Immature natural killer cell (primary cell): ENCODE measurements around the gene NT5C1A. TPM values are rescaled to one million over a fixed set of nuclear protein-coding genes. Genes with fewer than 3 reads are reported as not detected.
A peak's percentile ranks its signal among the peaks of the same experiment; 100 is the strongest.

Experiments
- DNase-seq, 3 donors: peaks; one replicate each; pipeline ENCODE4 v3.0.0; 2022; ENCODE audit warnings: mixed read lengths in 1 of 3
- H3K27ac Mint-ChIP-seq, 6 donors: one replicate each; pipeline ENCODE4 v1.8.0; 2020; ENCODE audit warnings: mixed read lengths in 6 of 6, mild to moderate bottlenecking in 5 of 6, inconsistent platforms in 4 of 6, moderate library complexity in 3 of 6
- H3K27me3 Mint-ChIP-seq, 3 donors: one replicate each; pipeline ENCODE4 v1.8.0; 2020 to 2021; ENCODE audit warnings: low read depth in 3 of 3, mild to moderate bottlenecking in 3 of 3, mixed read lengths in 3 of 3, moderate library complexity in 3 of 3, inconsistent platforms in 1 of 3
- H3K36me3 Mint-ChIP-seq, 3 donors: one replicate each; pipeline ENCODE4 v1.8.0; 2020; ENCODE audit warnings: mixed read lengths in 3 of 3, inconsistent platforms in 2 of 3, mild to moderate bottlenecking in 2 of 3
- H3K4me1 Mint-ChIP-seq, 2 donors: one replicate each; pipeline ENCODE4 v1.8.0; 2020; ENCODE audit warnings: inconsistent platforms in 2 of 2, mild to moderate bottlenecking in 2 of 2, mixed read lengths in 2 of 2, moderate library complexity in 1 of 2
- H3K4me3 Mint-ChIP-seq, 5 donors: one replicate each; pipeline ENCODE4 v1.8.0; 2020; ENCODE audit warnings: mild to moderate bottlenecking in 5 of 5, mixed read lengths in 5 of 5, inconsistent platforms in 3 of 5, moderate library complexity in 3 of 5
- H3K9me3 Mint-ChIP-seq, 6 donors: one replicate each; pipeline ENCODE4 v1.8.0; 2020; ENCODE audit warnings: mild to moderate bottlenecking in 6 of 6, mixed read lengths in 6 of 6, inconsistent platforms in 4 of 6, moderate library complexity in 3 of 6
- polyA plus RNA-seq, 3 donors: library from polyadenylated mRNA; unstranded; fragments of 300-500 nt; fragmentation: Illumina TruSeq; gene quantifications; one replicate each; pipeline ENCODE4 v1.2.3, GENCODE V29; 2021

The NT5C1A gene
- polyA plus RNA-seq, 3 donors from 2014 or later = not detected

- H3K4me3 Mint-ChIP-seq = peak overlapping the region in 3 of 5 donors; percentile 40 to 62 (median 51)
- no peak overlapping the region for H3K27ac Mint-ChIP-seq
- H3K36me3 Mint-ChIP-seq = peaks cover 0 to 6% (median 0%) of the 10 kb centered on the region in 3 donors
- DNase-seq = peak; percentile 6 to 32 (median 31)
- peaks cover 0 to 4% (median 0%) of the 10 kb centered on the region in 6 donors for H3K9me3 Mint-ChIP-seq
- H3K27me3 Mint-ChIP-seq = peaks cover 5 to 15% (median 15%) of the 10 kb centered on the region in 3 donors
- peaks cover 5% of the 10 kb centered on the region in 2 donors for H3K4me1 Mint-ChIP-seq
These were observed 11.8 kb upstream of the NT5C1A start for GRCh38 chr1:39683591-39684312.

DNA sequence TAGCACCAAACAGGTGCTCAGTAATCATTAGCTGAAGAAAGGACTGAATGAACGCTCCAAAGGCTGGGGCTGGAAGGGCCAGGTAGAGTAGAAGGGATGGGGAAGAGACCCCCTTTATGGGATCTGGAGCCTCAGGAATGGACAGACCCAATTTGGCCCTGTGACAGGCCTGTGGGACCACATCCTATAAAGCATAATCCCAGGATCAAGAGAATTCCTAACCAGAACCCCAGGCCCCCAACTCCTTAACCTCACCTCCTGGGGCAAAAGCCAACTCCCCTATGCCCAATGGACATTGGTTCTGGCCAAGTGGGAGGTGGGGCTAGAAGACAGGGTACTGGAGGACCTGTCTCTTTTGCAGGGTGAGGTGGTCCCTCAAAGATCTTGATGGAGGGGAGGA is 10.1 kb upstream of the NT5C1A start:
- Mint-ChIP-seq H3K36me3 (peaks cover 0 to 6% (median 0%) of the 10 kb centered on the region in 3 donors), H3K27ac (no peak overlapping the region), H3K4me1 (peaks cover 5% of the 10 kb centered on the region in 2 donors), H3K9me3 (peaks cover 0 to 1% (median 0%) of the 10 kb centered on the region in 6 donors), H3K4me3 (no peak overlapping the region), H3K27me3 (peaks cover 5 to 12% (median 10%) of the 10 kb centered on the region in 3 donors)
- DNase-seq = no peak

- Mint-ChIP-seq H3K27ac (no peak overlapping the region), H3K36me3 (peaks cover 0 to 4% (median 0%) of the 10 kb centered on the region in 3 donors), H3K27me3 (peaks cover 5 to 10% (median 8%) of the 10 kb centered on the region in 3 donors), H3K4me1 (peaks cover 5% of the 10 kb centered on the region in 2 donors), H3K4me3 (no peak overlapping the region), H3K9me3 (peaks cover 0 to 1% (median 0%) of the 10 kb centered on the region in 6 donors)
- no peak for DNase-seq
These were observed 9.4 kb upstream of the NT5C1A start for GRCh38 chr1:39681294-39681693.

DNA sequence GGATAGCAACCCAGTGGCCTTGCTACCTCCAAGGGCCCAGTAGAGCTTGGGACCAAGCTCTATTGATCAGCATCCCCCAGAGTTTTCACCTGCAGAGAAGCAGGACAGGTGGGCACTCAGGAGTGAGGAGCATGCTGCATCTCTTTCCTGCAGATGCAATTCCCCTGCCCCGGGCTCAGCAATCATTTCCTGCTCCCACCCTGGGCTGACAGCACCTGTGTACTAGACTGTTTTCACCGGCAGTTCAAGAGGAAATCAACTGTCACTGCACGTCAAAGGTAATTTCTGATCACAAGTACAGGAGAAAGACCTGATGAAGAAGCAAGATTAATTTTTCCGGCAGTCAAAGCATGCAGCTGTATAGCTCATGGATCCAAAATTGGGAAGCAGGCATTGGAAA is 8.8 kb upstream of the NT5C1A start:
- Mint-ChIP-seq H3K36me3 (peaks cover 0 to 3% (median 0%) of the 10 kb centered on the region in 3 donors), H3K27me3 (peaks cover 5 to 9% (median 8%) of the 10 kb centered on the region in 3 donors), H3K4me1 (peaks cover 5% of the 10 kb centered on the region in 2 donors), H3K9me3 (peaks cover 0 to 1% (median 0%) of the 10 kb centered on the region in 6 donors), H3K4me3 (no peak overlapping the region), H3K27ac (no peak overlapping the region)
- DNase-seq = no peak

GRCh38 chr1:39679821-39680220 is 7.9 kb upstream of the NT5C1A start:
- H3K27me3 Mint-ChIP-seq = peaks cover 5 to 8% (median 7%) of the 10 kb centered on the region in 3 donors
- H3K27ac Mint-ChIP-seq = no peak overlapping the region
- H3K36me3 Mint-ChIP-seq = peaks cover 0 to 3% (median 0%) of the 10 kb centered on the region in 3 donors
- peaks cover 0 to 1% (median 0%) of the 10 kb centered on the region in 6 donors for H3K9me3 Mint-ChIP-seq
- no peak overlapping the region for H3K4me3 Mint-ChIP-seq
- peaks cover 3% of the 10 kb centered on the region in 2 donors for H3K4me1 Mint-ChIP-seq
- no peak for DNase-seq

DNA sequence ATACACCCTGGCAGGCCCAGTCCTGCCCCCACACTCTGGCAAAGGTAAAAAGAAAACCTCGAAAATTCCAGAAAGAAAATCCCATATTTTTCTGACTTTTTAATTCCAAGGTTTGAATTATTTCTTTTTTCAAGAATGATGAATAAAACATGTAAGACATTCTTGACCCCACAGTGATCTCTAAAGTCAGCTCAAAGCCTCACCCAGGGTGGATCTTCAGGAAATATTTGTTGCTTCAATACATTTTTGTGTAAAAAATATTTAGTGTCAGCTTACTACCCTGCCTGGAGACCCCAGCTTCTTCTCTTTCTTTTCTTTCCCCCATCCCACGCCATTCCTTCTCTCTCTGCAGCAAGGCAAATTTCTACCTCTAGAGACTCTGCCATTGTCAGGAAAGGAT is 7.0 kb upstream of the NT5C1A start:
- no peak overlapping the region for H3K4me3 Mint-ChIP-seq
- H3K36me3 Mint-ChIP-seq = peaks cover 0 to 3% (median 0%) of the 10 kb centered on the region in 3 donors
- H3K27me3 Mint-ChIP-seq = peaks cover 7% of the 10 kb centered on the region in 3 donors
- H3K4me1 Mint-ChIP-seq = peaks cover 0 to 1% of the 10 kb centered on the region in 2 donors
- H3K9me3 Mint-ChIP-seq = peaks cover 0 to 1% (median 0%) of the 10 kb centered on the region in 6 donors
- no peak for DNase-seq
- H3K27ac Mint-ChIP-seq = no peak overlapping the region

GRCh38 chr1:39677645-39678044 is 5.7 kb upstream of the NT5C1A start:
- H3K36me3 Mint-ChIP-seq = peaks cover 0 to 3% (median 0%) of the 10 kb centered on the region in 3 donors
- H3K9me3 Mint-ChIP-seq = no peaks in the 10 kb centered on the region
- H3K4me1 Mint-ChIP-seq = no peaks in the 10 kb centered on the region
- H3K27me3 Mint-ChIP-seq = peaks cover 4 to 15% (median 7%) of the 10 kb centered on the region in 3 donors
- no peak overlapping the region for H3K4me3 Mint-ChIP-seq
- DNase-seq = no peak
- no peak overlapping the region for H3K27ac Mint-ChIP-seq

DNA sequence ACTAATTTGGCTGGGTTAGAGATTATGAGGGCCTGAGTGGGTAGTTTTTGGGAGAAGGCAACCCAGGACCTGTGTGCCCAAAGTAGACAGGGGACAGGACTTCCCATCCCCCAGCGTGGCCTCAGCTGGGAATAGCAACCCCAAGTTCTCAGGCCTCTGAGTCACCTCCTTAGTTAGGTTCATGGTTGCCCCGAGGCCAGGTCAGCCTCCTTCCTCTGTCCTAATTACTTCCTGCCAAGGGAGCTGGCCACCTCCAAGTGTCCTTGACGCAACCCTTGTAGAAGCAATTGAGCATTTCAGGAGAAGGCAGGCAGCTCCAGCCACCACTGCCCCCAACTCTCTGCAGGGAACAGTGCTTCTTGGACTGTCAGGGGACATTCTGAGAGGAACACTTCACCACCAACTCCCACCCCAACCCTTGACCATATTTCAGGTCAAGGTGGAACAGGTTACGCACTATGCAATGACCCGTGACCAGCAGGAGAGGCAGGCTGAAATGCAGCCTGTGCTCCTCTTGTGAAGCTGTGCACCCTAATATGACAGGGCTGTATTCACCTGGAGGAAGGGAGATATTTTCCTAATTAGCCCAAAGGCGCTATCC is 5.1 kb upstream of the NT5C1A start:
- peaks cover 0 to 2% of the 10 kb centered on the region in 2 donors for H3K4me1 Mint-ChIP-seq
- H3K4me3 Mint-ChIP-seq = no peak overlapping the region
- H3K27ac Mint-ChIP-seq = no peak overlapping the region
- peaks cover 0 to 3% (median 0%) of the 10 kb centered on the region in 3 donors for H3K36me3 Mint-ChIP-seq
- H3K27me3 Mint-ChIP-seq = peaks cover 2 to 16% (median 5%) of the 10 kb centered on the region in 3 donors
- no peaks in the 10 kb centered on the region for H3K9me3 Mint-ChIP-seq
- no peak for DNase-seq

- H3K9me3 Mint-ChIP-seq = no peaks in the 10 kb centered on the region
- H3K4me3 Mint-ChIP-seq = no peak overlapping the region
- H3K27me3 Mint-ChIP-seq = peaks cover 7 to 20% (median 8%) of the 10 kb centered on the region in 3 donors
- H3K27ac Mint-ChIP-seq = no peak overlapping the region
- H3K36me3 Mint-ChIP-seq = no peaks in the 10 kb centered on the region
- H3K4me1 Mint-ChIP-seq = peaks cover 0 to 2% of the 10 kb centered on the region in 2 donors
- no peak for DNase-seq
These were observed 3.3 kb upstream of the NT5C1A start for GRCh38 chr1:39675220-39675619.

GRCh38 chr1:39673215-39673614 is 1.3 kb upstream of the NT5C1A start:
- H3K27me3 Mint-ChIP-seq = peaks cover 8 to 27% (median 11%) of the 10 kb centered on the region in 3 donors
- peaks cover 0 to 2% of the 10 kb centered on the region in 2 donors for H3K4me1 Mint-ChIP-seq
- H3K4me3 Mint-ChIP-seq = no peak overlapping the region
- H3K36me3 Mint-ChIP-seq = no peaks in the 10 kb centered on the region
- H3K27ac Mint-ChIP-seq = no peak overlapping the region
- H3K9me3 Mint-ChIP-seq = no peaks in the 10 kb centered on the region
- DNase-seq = no peak

DNA sequence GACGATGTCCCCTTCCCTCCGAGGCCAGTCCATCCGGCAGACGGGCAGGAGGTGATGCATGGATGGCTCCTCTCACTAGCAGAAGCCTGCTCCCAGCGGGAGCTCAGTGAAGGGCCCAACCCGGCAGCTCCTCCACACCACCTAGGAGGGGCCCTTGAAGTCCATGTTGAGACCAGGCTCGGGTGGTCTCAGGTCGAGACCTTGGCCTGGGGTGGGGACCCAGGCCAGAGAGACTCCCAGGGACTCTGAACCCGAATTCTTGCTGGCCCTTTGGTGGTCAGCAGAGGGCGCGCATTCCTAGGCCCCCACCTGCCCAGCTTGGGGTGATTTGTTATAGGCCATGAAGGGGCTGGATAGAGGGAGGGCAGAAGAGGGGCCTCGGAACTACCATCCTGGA is 642 bp upstream of the NT5C1A start:
- H3K36me3 Mint-ChIP-seq = no peaks in the 10 kb centered on the region
- DNase-seq = peak in 1 of 3 donors; percentile 17
- peaks cover 9 to 28% (median 11%) of the 10 kb centered on the region in 3 donors for H3K27me3 Mint-ChIP-seq
- no peak overlapping the region for H3K27ac Mint-ChIP-seq
- H3K9me3 Mint-ChIP-seq = no peaks in the 10 kb centered on the region
- H3K4me3 Mint-ChIP-seq = peak overlapping the region; percentile 33 to 67 (median 61)
- peaks cover 0 to 2% of the 10 kb centered on the region in 2 donors for H3K4me1 Mint-ChIP-seq

DNA sequence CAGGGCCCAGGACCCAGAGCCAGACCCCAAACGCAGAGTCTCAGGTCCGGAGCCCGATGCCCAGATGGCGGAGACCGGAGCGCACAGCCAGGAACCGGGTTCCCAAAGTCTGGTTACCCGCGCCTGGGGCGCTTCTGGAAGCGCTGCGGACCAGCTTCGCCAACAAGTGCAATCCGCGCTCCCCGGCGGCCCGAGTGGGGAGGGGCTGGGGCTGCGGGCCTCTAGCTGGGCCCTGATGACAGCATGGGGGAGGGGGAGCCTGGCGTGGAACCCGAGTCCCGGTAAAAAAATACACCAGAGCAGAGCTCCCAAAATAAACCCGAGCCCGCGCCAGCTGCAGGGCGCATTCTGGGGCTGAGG is 494 bp downstream of the NT5C1A start:
- Mint-ChIP-seq H3K36me3 (no peaks in the 10 kb centered on the region), H3K27ac (no peak overlapping the region), H3K4me1 (peaks cover 0 to 2% of the 10 kb centered on the region in 2 donors), H3K27me3 (peaks cover 9 to 28% (median 11%) of the 10 kb centered on the region in 3 donors), H3K9me3 (no peaks in the 10 kb centered on the region), H3K4me3 (no peak overlapping the region)
- no peak for DNase-seq

- H3K36me3 Mint-ChIP-seq = no peaks in the 10 kb centered on the region
- peaks cover 9 to 26% (median 11%) of the 10 kb centered on the region in 3 donors for H3K27me3 Mint-ChIP-seq
These were observed 1.2 kb downstream of the NT5C1A start for GRCh38 chr1:39670689-39671088.

GRCh38 chr1:39668894-39669293 is 3.0 kb downstream of the NT5C1A start:
- Mint-ChIP-seq H3K36me3 (no peaks in the 10 kb centered on the region), H3K4me3 (no peak overlapping the region), H3K27me3 (peaks cover 7 to 25% (median 12%) of the 10 kb centered on the region in 3 donors), H3K27ac (no peak overlapping the region), H3K4me1 (peaks cover 0 to 2% of the 10 kb centered on the region in 2 donors), H3K9me3 (no peaks in the 10 kb centered on the region)
- DNase-seq = no peak

More at GRCh38 chr1:39670689-39671088, 1.2 kb downstream of the NT5C1A start:
- Mint-ChIP-seq H3K27ac (no peak overlapping the region), H3K9me3 (no peaks in the 10 kb centered on the region), H3K4me3 (peak overlapping the region in 2 of 5 donors; percentile 18 to 20), H3K4me1 (peaks cover 0 to 2% of the 10 kb centered on the region in 2 donors)
- no peak for DNase-seq
